GM18873 (cell line): ENCODE measurements around the gene CYP4A22.
"Not testable (repeated sequence)": the region's sequence is repeated elsewhere in the genome, so short reads cannot be mapped to it uniquely, and the experiment has no call there.

Experiments used
- ATAC-seq: cut with Tn5 transposase; IDR thresholded peaks from one replicate; pipeline ENCODE4 v1.9.1; 2021; ENCODE audit warnings: mild to moderate bottlenecking, moderate library complexity, moderate number of reproducible peaks; ENCODE audit not compliant: unreplicated experiment, low FRiP score

The CYP4A22 gene, protein sequence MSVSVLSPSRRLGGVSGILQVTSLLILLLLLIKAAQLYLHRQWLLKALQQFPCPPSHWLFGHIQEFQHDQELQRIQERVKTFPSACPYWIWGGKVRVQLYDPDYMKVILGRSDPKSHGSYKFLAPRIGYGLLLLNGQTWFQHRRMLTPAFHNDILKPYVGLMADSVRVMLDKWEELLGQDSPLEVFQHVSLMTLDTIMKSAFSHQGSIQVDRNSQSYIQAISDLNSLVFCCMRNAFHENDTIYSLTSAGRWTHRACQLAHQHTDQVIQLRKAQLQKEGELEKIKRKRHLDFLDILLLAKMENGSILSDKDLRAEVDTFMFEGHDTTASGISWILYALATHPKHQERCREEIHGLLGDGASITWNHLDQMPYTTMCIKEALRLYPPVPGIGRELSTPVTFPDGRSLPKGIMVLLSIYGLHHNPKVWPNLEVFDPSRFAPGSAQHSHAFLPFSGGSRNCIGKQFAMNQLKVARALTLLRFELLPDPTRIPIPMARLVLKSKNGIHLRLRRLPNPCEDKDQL

DNA sequence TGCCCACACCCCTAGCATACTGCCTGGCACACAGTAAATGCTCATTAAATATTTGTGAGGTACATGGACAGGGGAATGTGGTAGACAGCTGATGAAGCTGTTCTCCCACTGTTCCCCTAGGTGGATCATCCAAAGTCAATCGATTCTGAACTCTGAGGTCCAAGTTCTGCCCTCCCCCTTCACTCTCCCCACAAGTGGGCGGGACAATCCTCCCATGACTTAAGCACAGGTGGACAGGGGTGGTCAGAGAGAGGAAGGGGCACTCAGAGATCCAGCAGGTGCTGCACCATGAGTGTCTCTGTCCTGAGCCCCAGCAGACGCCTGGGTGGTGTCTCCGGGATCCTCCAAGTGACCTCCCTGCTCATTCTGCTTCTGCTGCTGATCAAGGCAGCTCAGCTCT, at the start of gene CYP4A22:
CYP4A22 (plus strand) TSS at position 244 of the 400 bp plus-strand sequence; CDS start at position 289, 45 bp downstream.
- no peak for ATAC-seq

DNA sequence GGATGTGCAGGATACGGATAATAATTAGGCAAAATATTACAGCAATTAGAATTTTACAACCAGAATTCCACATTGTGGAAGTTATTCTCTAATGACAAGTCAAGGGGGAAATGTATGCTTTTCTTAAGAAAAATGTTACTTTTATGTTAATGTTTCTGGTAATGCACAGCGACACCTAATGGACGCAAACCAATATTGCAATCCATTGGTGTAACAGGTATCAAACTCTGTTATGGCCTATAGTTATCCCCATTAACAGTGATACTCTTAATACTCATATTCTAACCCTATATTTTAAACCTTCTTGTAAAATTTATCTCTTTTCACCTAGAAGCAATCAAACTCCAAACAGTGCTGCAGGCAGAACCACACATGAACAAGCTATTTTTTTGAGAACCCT, 47.9 kb upstream of the CYP4A22 start:
- ATAC-seq: not testable (repeated sequence)

DNA sequence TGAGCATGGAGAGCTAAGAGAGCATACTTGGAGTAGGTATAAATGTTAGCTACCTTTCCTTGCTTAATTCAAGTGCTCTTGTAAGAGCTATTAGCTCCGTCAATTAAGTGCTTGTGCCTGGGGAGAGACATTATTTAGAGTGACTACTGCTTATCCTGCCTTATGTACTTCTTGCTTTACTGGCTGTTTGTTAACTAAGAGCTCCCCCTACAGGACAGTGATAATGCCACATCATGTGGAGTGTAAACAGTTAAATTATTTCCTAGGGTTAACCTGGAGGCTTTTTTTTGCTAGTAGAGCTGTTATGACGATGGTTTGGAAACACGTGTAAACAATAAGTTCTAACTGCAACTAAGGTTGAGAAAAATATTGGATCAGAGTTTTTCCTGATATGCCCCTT, 45.8 kb upstream of the CYP4A22 start:
- not testable (repeated sequence) for ATAC-seq

DNA sequence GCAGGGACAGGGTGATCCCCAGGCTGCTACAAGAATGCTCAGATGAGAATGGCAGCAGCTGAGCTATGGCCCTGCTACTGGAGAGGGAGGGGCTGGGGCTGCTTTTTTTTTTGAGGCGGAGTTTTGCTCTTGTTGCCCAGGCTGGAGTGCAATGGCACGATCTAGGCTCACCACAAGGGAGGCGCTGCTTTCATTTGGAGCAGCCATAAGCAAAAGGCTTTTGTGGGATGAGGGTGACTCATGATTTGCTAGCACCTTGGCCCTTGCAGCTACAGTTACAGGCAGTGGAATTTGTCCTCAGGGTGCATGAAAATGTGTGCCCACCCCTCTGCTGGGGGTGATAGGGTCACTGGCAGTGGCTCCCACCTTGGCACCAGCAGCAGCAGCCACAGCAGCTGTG, 32.4 kb upstream of the CYP4A22 start:
- ATAC-seq: no peak

DNA sequence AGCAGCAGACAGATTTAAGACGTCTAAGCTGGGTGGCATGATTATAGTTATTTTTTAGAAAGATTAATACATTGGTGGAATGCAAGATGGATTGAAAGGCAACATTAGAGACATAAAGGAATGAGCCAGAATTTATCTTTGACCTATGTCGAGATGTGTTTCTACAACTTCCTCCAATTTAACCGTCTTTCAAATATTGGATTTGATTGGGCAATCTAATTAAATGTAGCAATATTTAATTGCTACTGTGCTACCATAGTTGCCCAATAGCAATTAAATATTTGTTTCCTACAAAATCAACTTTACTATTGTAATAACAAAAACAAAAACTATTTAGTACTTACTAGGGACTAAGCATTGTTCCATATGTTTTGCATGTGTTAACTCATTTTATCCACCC, 30.4 kb upstream of the CYP4A22 start:
- no peak for ATAC-seq

DNA sequence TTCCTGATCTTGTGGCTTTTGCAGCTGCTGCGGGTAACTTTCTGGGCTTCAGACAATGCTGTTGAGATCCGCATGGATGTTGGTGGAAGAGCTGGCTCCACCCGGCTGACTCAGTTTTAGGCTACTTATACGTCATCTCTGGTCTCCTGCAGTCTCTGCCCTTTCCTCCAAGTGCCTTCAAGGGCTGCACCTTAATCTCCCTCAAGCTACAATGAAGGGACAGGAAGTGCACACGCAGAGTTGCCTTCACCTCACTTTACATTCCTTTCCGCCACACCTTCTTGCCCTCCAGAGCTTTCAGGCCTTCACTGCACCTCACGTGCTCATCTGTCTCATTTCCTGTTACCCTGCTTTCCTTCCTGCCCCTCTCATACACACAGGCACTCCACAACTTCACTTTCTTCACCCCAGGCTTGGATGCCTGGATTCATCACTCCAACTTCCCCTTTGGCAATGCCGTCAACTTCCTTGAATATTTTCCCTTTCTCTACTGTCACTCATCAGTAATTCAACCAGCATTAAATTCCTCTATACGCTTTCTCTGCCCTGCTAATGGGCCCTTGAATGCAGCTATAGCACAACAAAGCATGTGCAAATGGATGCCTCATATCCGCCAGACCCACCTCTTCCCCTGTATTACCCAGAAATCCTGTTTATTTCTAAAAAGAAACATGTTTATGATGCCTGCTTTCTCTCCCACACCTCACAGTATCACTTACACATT, 29.2 kb upstream of the CYP4A22 start:
- not testable (repeated sequence) for ATAC-seq

DNA sequence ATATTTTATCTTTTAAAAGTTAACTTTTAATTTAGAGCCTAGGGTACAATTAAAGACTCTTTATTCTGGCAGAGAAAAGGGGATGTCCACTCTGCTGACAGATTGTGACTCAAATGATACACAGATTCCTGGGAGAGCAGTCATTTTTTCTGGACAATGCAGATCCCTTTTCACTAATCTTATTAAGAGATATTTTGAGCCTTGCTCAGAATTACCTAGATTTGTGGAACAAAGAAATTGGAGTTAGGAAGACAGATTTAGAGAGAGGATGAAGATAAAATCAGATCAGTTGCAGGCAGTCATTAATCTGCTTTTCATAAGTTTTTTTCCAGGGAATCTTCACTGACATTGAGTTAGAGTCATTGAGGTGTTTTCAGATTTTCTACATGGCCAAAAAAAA, 27.8 kb upstream of the CYP4A22 start:
- not testable (repeated sequence) for ATAC-seq

DNA sequence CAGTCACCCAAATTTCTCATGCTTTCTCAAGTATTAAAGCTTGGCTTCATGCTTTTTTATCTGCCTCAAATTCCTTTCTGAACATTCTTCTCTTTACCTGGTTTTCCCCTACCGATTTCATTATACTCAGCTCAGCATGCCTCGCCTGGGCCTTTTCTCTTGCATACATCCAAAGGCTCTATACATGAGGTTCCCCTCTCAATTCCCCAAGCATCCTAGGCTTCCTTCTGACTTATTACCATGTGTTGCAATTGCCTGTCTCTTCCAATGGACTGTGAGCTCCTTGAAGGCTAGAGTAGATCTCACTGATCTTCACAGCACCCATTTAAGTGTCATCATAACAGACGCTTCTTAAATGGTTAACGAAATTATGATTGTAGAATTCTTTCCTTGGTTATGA, 24.1 kb upstream of the CYP4A22 start:
- no peak for ATAC-seq

DNA sequence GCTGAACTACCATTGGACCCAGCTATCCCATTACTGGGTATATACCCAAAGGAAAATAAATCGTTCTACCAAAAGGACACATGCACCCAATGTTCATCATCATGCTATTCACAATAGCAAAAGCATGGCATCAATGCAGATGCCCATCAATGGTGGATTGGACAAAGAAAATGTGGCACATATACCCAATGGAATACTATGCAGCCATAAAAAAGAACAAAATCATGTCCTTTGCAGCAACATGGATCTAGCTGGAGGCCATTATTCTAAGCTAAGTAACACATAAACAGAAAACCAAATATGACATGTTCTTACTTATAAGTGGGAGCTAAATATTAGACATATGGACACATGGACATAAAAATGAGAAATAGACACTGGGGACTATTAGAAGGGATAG, 16.2 kb upstream of the CYP4A22 start:
- not testable (repeated sequence) for ATAC-seq

DNA sequence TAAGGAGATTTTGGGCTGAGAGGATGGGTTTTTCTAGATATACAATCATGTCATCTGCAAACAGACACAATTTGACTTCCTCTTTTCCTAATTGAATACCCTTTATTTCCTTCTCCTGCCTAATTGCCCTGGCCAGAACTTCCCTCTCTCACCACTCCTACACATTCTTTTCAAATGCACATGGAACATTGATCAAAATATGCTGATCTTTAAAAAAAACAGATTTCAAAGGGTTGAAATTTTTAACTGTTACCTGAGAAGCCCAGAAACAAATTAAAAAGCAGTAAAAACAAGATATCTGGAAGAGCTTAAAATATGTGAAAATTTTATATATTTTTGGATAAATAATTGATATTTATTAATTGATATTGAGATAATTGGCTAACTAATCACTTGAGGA, 12.4 kb upstream of the CYP4A22 start:
- ATAC-seq: not testable (repeated sequence)

DNA sequence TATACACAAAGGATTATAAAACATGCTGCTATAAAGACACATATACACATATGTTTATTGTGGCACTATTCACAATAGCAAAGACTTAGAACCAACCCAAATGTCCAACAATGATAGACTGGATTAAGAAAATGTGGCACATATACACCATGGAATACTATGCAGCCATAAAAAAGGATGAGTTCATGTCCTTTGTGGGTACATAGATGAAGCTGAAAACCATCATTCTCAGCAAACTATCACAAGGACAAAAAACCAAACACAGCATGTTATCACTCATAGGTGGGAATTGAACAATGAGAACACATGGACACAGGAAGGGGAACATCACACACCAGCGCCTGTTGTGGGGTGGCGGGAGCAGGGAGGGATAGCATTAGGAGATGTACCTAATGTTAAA, 10.2 kb upstream of the CYP4A22 start:
- not testable (repeated sequence) for ATAC-seq

DNA sequence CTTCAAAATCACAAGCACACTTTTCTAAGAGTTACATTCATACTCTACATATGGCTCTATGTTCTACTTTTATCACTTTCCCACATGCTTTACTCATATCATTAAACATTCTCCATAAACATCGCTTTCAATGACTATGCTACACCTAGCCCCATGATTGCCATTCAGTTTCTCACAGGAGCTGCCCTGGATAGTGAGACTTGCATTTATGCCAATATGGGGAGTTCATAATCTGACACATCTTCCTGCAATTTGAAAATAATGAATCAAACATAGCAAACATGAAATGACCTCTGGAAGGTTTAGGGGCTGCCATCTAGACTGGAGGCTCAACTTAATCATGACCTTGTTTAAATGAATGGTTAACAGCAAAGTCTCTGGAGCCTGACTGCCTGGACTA, 9.0 kb upstream of the CYP4A22 start:
- ATAC-seq: no peak

DNA sequence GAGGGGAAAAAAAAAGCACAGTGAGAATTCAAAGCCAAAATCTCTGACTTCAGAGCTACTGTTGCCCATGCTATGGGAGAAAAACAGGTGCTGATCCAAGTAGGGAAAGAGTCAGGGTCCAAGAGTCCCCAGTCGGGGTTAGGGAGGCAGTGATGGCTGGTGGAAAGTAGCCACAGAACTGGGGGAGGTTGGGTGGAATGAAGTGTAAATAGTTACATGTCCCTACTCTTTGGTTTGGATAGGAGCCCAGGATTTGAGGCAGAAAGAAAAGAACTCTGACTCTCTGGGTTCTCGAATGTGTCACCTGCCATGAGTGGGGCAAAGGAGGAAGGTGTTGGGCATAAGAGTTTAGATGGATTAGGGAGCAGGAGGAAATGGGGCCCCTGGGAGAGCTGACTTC, 8.4 kb upstream of the CYP4A22 start:
- not testable (repeated sequence) for ATAC-seq

DNA sequence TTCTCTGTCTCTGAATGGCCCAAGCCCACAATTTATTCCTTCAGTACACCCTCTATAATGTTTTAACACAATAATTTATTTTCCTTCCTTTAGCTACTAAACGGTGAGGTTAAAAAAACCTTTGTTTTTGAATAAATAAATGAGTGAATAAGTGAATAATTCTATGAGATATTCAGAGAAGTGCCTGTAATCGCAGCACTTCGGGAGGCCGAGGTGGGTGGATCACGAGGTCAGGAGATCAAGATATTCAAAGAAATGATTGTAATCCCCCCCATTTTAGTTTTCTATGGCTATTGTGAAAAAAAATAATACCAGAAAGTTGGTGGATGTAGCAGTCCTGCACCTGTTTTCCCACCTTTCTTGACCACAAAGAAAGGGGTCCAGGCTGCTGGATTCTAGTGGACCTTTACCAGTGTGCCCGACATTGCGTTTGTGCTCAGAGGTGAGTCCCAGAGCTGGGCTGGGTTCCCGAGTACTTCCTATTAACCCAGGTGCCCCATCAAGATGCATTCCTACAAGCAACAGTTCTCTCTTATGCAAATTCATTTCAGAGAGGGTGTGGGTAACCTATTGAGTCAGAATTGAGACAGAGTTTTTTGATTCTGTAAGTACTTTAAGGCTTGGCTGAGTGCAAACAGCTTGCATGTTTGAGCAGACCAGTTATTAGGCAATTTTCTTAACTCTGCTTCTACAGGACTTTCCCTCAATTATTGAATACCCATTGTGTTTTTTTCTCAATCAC, 7.6 kb upstream of the CYP4A22 start:
- ATAC-seq: not testable (repeated sequence)

DNA sequence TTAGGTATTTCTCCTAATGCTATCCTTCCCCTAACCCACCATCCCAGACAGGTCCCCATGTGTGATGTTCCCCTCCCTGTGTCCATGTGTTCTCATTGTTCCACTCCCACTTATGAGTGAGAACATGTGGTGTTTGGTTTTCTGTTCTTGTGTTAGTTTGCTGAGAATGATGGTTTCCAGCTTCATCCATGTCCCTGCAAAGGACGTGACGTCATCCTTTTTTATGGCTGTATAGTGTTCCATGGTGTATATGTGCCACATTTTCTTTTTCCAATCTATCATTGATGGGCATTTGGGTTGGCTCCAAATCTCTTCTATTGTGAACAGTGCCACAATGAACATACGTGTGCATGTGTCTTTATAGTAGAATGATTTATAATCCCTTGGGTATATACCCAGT, 4.6 kb upstream of the CYP4A22 start:
- not testable (repeated sequence) for ATAC-seq

DNA sequence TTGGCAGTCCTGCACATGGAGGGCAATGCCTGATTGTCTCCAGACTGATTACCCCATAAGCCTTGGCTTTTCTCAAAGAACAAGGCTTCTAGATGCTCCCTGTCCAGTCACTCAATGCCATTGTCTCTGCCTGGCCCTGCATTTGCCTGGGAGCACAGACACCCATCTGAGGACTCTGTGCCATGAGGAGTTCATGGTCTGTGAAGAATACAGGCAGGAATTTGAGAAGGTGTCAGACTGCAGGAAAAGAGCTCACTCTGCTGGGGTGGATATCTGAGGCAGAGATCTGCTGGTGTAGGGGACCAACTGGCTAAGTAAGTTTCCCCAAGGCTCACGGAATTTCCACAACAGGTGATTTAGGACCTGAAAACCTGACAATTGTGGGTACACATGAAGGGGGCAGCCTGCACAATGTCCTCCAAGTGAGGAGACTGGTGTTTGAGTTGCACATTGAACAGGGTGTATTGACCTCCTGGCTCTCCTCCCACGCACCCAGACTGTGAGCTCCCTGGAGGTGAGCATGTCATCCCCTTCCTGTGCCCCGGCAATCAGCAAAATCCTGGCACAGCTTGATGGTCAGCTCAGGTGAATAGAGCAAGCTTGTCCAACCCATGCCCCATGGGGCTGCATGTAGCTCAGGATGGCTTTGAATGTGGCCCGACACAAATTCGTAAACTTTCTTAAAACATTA, 829 bp downstream of the CYP4A22 start:
- no peak for ATAC-seq

DNA sequence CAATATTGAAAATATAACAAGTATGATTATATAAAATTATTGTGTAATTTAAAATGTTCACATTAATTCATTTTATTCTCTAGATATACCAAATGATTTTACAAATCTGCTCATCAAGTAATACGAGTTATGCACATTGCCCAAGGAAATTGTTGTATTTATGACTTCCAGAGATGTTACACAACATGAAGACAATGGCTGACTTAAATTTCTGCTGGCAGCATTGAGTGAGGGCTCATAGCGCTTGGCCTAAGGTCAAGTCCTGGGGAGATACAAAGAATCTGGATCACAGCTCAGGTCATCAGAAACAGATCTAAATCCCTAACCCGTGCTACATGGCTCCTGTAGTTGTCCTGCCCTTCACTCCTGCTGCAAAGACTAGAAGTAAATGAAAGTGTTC, 3.1 kb downstream of the CYP4A22 start:
- ATAC-seq: not testable (repeated sequence)

DNA sequence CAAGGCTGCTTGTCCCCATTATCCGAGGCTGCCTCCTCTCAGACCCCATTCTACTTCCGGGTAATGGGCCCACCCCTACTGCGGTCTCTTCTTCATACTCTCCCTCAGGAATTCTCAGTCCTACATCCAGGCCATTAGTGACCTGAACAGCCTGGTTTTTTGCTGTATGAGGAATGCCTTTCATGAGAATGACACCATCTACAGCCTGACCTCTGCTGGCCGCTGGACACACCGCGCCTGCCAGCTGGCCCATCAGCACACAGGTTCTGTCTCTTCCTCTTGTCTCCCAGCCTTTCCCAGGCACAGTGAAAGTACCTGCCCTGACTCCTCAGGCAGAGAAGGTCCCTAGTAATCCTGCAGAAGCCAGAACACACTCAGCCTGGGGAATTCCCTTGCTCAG, 6.4 kb downstream of the CYP4A22 start:
- ATAC-seq: not testable (repeated sequence)

DNA sequence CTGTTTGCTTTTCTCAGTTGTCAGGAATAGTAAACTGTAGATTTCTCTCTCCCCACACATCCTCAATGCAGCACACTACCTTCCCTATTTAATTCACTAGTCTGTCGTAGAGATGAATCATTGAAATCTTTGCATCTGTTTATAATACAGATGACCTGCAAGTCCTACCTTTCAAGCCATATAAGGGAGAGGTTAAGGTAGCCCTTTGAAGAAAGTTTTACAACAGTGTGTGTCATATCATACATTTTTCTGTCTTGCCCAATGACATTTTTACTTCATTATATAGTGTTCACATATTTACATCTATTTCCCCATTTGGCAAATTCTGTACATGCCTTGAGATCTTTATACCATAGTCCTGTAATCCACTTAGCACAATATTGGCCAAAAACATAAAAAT, 9.3 kb downstream of the CYP4A22 start:
- ATAC-seq: not testable (repeated sequence)
